ENCODE measurements around the gene GABRR3.

Gene GABRR3

DNA sequence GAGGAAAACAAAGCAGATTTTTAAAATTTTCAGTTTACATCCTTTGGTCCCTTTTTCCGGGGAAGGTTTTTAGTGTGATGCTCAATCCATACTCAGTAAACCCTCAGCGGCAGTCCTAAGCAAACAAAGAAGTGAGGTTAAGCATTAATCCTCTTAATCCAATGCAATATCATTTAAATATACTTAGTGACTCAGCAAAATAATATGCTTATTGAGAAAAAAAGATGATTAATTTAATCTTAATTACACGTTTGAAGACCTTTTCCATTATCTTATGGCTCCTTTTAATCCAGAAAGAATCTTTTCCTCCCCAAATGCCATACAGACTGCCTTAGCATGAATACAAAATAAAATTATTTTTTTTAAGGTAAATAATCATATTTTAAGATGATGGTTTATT, at the start of gene GABRR3:
Gene GABRR3 (minus strand): TSS at position 108 of the 400 bp plus-strand sequence. CDS start 328 bp downstream, outside the sequence.
- no peak for DNase-seq (ENCODE audit: low read depth in 2 of 2)

DNA sequence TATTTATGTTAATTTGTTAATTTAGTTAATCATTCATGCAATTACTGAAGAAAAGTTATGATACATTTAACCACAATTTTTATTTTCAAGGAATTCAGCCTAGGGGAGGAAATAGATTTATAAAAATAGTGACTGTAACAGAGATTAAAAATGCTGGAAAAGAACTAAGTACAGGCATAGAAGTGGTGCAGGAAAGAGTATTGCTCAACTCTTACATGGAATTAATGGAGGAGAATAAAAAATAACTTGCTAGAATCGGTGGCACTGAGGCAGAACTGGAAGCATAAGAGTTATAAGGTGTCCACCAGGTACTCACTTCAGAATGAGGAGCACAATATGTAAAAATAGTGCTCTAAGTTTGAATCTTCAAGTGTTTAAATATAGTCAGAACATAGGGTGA, 38.4 kb upstream of the GABRR3 start:
- DNase-seq (ENCODE audit: low read depth in 2 of 2) = no peak

- DNase-seq (ENCODE audit: low read depth in 2 of 2) = no peak
Observed at GRCh38 chr3:98070840-98071239, 35.7 kb upstream of the GABRR3 start.

DNA sequence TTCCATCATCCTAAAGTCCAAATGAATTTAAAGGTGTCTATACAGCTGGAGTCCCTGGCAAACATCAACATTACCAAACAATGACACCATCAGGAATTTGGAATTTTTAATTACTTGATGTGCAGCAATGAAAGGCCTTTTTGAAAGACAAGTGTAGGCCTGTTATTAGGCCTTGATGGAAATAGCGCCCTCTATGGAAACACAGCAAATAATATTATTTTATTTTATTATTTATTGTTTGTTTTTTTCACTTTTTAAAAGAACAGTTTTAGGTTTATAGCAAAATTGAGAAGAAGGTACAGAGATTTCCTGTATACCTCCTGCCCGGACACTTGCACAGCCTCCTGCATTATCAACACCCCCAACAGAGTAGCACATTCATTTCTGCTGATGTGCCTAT, 33.7 kb upstream of the GABRR3 start:
- DNase-seq (ENCODE audit: low read depth in 2 of 2) = no peak

DNA sequence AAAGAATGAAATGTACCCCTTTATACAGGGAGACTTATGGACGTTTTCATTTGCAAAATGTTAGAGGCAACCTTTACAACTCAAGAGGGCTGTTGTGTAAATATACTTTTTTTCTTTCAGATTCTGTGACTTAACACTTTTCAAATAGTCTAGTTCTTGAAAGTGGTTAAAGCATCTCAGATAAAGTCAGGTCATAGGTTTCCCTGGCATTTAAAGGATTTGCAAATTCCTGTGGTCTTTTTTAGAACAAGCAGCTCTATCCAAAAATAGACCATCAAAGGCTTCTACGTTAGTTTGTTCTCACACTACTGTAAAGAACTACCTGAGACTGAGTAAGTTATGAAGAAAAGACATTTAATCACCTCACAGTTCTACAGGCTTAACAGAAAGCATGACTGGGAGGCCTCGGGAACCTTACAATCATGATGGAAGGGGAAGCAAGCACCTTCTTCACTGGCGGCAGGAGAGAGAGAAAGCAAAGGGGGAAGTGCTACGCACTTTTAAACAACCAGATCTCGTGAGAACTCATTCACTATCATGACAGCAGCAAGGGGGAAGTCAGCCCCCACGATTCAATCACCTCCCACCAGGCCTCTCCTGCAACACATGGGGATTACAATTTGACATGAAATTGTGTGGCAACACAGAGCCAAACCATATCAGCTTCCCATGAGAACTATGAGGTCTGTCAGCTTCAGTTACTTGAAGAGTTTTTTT, 23.3 kb upstream of the GABRR3 start:
- DNase-seq (ENCODE audit: low read depth in 2 of 2) = no peak

DNA sequence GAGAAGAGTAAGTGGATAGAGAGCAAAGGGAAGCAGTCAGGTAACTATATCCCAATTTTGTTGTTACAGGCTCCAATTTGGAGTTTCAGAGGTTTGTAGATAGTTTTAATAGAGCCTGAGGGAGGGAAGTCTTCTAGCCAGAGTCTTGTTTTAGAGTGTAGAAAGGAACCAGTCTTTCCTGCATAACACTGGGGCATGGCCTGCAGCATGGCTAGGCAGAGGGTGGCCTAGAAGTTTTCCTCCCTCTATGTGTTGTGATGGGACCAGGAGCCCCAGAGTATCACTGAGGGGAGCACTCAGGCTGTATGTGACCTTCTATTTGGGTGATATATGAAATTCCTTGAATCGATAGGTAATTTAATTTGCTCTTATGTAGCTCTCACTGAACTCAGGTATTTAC, 22.5 kb upstream of the GABRR3 start:
- no peak for DNase-seq (ENCODE audit: low read depth in 2 of 2)

DNA sequence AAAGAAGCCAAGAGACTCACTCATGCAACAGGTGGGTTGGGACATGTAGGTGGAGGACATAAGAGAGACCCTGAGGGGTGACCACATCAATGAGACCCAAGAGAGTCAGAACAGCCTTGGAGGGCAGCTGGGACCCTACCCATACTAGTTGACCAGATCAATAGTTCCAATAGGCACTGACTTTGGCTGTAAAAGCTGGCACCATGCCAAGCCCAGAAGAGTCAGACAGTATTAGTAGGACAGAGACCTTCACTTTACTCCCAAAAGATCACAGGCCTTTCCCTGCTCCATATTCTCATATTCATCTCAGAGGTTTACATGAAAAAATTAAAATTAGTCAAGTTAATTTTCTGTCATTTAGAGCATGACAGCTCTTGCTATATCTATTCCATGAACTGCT, 20.9 kb upstream of the GABRR3 start:
- no peak for DNase-seq (ENCODE audit: low read depth in 2 of 2)

DNA sequence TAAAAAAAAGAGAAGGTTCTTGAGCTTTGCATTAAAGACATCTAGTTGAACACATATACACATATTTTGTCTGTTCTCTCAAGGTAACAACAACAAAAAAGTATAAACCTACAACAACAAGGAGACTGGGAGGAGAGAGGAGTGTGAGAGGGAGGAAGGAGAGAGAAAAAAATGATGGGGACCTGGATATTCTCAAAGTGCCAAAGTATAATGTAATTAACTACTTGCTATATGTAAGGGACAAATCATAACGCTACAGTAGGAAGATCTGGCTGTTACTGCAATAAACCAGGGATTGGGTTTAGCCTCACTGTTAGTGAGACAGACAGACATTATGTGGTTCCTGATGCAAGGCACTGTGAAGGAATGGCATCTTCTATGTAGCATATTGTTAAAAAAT, 14.2 kb upstream of the GABRR3 start:
- DNase-seq (ENCODE audit: low read depth in 2 of 2) = no peak

DNA sequence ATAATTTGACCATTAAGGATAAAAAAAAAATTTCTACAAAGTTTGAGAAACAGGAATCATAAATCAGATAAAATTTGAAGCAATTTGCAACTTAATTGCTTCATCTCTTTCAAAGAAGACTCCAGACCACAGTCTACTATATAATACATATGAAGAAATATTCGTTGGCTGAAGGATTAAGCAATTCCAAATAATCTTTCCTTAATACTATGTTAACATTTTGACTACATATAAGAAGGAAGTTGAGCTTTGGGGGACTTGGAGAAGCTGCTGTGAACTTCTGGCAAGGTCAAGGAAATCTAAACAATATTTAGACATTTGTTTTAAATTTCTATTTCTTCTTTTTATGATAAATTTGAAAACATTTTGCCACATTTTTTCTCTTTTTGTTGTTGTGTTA, 13.5 kb upstream of the GABRR3 start:
- DNase-seq (ENCODE audit: low read depth in 2 of 2) = no peak

GRCh38 chr3:98041350-98041749, 6.2 kb upstream of the GABRR3 start:
- DNase-seq (ENCODE audit: low read depth in 2 of 2) = no peak

DNA sequence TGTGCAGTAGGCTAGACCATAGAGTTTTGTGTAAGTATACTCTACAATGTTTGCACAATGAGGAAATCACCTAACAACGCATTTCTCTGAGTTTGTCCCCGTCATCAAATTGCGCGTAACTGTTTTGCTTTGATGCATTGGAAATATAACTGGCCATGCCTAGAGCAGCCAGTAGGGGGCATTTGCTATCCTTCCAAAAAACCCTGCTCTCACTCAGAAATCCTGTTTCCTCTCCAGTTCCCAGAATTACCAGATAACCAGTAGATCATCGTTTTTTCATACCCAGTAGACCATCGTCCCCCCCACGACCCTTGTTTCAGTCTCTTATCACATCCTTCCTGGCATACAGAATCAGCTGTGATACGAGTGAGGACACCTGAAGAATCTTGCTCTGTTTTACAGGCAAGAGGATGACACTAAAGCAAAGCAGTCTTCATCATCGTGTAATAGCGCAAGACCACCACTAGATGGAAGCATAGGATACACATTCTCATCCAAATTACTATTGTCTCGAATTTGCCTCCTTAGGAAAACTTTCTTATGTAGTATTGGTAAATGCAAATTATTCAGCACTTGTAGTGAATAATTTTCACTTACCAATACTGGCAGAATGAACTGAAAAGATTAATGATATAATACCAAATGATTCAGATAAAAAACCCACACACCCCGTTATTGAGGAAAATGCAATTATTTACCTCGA, 4.4 kb upstream of the GABRR3 start:
- peak; percentile 22 to 42 for DNase-seq (ENCODE audit: low read depth in 2 of 2)

DNA sequence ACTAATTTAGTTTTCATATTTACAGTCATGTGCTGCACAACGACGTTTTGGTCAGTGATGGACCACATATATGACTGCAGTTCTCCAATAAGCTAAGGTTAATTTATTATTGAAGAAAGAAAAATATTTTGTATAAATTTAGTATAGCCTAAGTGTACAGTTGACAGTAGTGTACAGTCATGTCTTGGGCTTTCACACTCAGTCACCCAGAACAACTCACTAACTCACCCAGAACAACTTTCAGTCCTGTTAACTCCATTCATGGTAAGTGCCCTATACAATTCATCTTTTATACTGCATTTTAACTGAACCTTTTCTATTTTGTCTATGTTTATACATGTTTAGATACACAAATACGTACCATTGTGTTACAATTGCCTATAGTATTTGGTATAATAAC, 3.8 kb upstream of the GABRR3 start:
- DNase-seq (ENCODE audit: low read depth in 2 of 2) = no peak

DNA sequence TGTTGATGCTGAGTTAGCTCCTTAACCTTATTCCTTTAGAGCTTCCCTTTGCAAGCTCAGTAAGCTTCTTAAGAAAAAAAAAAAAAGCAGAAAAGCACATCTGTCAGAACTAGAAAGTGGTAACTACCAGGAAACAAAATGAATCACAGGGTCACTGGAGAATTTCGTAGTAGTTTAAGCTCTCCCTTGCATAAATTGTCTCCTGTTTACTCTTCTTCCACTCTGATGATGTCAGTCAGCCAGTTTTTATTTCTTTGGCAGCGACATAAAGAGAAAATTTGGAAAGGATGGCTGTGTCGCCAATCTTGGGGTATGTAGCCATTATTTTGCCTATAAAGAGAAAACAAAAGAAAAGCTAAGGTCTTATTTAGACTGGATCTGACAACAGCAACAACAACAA, 3.2 kb upstream of the GABRR3 start:
- no peak for DNase-seq (ENCODE audit: low read depth in 2 of 2)

GRCh38 chr3:98034486-98034885, 629 bp downstream of the GABRR3 start:
- DNase-seq (ENCODE audit: low read depth in 2 of 2) = no peak

GRCh38 chr3:98034036-98034435, 1.1 kb downstream of the GABRR3 start:
- DNase-seq (ENCODE audit: low read depth in 2 of 2) = no peak

- DNase-seq (ENCODE audit: low read depth in 2 of 2) = no peak
Observed at GRCh38 chr3:98032904-98033303, 2.2 kb downstream of the GABRR3 start.

GRCh38 chr3:98032265-98032664, 2.9 kb downstream of the GABRR3 start:
- DNase-seq (ENCODE audit: low read depth in 2 of 2) = no peak

GRCh38 chr3:98029083-98029482, 6.0 kb downstream of the GABRR3 start:
- DNase-seq (ENCODE audit: low read depth in 2 of 2) = no peak

DNA sequence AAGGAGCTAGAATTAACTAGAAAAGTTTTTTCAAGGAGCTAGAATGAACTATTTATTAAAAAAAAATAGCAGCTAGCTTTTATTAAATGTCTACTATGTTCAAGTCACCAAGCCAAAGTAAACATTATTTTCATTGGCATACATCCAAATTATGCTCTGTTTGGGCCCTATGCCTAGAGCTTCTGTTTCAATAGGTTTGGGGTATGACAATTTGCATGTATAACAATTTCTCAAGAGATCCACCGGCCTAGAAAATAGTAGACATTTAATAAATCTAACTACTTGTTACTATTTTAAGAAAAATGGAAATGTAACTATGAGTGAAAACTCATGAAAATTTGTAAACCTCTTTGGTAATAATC, 8.0 kb downstream of the GABRR3 start:
- DNase-seq (ENCODE audit: low read depth in 2 of 2) = no peak

DNA sequence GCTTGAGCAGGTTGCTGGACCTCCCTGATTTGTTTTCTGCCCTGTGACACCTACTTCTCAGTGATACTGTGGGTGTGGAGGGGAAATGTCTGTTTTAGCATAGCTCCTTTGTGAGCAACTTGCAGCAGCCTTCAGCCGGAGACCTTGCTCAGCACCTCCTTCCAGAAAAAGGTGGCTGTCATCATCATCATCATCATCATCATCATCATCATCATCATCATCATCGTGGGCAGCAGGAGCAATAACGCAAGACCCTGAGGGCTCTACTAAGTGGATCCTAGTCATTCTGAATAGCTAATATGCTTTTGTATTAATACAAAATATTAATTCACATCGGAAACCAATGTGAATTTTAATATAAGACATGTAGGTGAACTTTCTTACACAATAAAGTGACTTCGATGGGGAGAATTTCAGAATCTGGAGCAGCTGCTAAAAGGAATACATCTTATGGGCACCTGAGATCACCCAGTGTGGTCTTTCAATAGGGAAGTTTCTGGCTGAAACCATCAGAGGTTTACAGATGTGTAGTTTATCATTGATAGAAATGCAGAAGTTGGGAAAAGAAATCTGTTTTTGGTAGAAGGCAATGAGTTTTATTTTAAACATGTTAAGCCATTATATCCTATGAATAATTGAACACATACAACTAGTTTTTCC, 8.6 kb downstream of the GABRR3 start:
- DNase-seq (ENCODE audit: low read depth in 2 of 2) = no peak

GRCh38 chr3:98025392-98025945, 9.6 kb downstream of the GABRR3 start:
- no peak for DNase-seq (ENCODE audit: low read depth in 2 of 2)

- peak; percentile 77 to 97 for DNase-seq (ENCODE audit: low read depth in 2 of 2)
Observed at GRCh38 chr3:98022978-98023820, 11.9 kb downstream of the GABRR3 start.

Data from stimulated activated CD8-positive, alpha-beta memory T cell treated with anti-CD3 and anti-CD28 coated beads, Interleukin-7, amount 100 ng/mL, for 1 hour (primary cell).